Medulla oblongata (tissue), 1 donor: Measurements from ENCODE around the gene PDXDC1.
"Not testable (repeated sequence)": the region's sequence is repeated elsewhere in the genome, so short reads cannot be mapped to it uniquely, and the experiment has no call there.

ENCODE experiments used
- DNase-seq: peaks from one replicate; pipeline ENCODE4 v3.0.0-alpha.2; 2015; ENCODE audit errors: extremely low spot score

Gene PDXDC1

GRCh38 chr16:15154650-15155562 lies 180.1 kb downstream of the PDXDC1 start:
- DNase-seq, result peak; percentile 93

GRCh38 chr16:15157644-15158043 lies 182.8 kb downstream of the PDXDC1 start:
- DNase-seq, result not testable (repeated sequence)

GRCh38 chr16:15159671-15160070 lies 184.8 kb downstream of the PDXDC1 start:
- not testable (repeated sequence) for DNase-seq

- DNase-seq, result not testable (repeated sequence)
These were observed 185.7 kb downstream of the PDXDC1 start for GRCh38 chr16:15160571-15160970.

GRCh38 chr16:15163055-15163454 lies 188.2 kb downstream of the PDXDC1 start:
- DNase-seq, result not testable (repeated sequence)

GRCh38 chr16:15166177-15166576 lies 191.4 kb downstream of the PDXDC1 start:
- not testable (repeated sequence) for DNase-seq

- not testable (repeated sequence) for DNase-seq
These were observed 193.5 kb downstream of the PDXDC1 start for GRCh38 chr16:15168303-15168702.

GRCh38 chr16:15168953-15169652 lies 194.3 kb downstream of the PDXDC1 start:
- DNase-seq, result not testable (repeated sequence)

- DNase-seq, result not testable (repeated sequence)
These were observed 205.1 kb downstream of the PDXDC1 start for GRCh38 chr16:15179909-15180308.

GRCh38 chr16:15180946-15181345 lies 206.1 kb downstream of the PDXDC1 start:
- DNase-seq, result not testable (repeated sequence)

GRCh38 chr16:15184000-15184399 lies 209.2 kb downstream of the PDXDC1 start:
- DNase-seq, result not testable (repeated sequence)
